Tibial nerve (tissue), 4 donors: ENCODE data around the gene SLC44A3. TPM values are rescaled to one million over a fixed set of nuclear protein-coding genes. Genes with fewer than 3 reads are reported as not detected.
"Not testable (repeated sequence)": the region's sequence is repeated elsewhere in the genome, so short reads cannot be mapped to it uniquely, and the experiment has no call there.

Source experiments
- DNase-seq, 2 donors: peaks; one replicate each; pipeline ENCODE4 v3.0.0-alpha.2; 2019; ENCODE audit warnings: low spot score in 2 of 2
- H3K27ac ChIP-seq, 4 donors: fragments of 200-600 bp; sonication (generic) in 3 of 4; one replicate each; pipeline ENCODE4 v1.5.1; 2017 to 2019; ENCODE audit warnings: mild to moderate bottlenecking in 1 of 4
- H3K27me3 ChIP-seq, 2 donors: fragments of 200-600 bp; sonication (generic) in 1 of 2; one replicate each; pipeline versions ENCODE4 v1.5.1 to v1.6.0; 2017 to 2019
- H3K36me3 ChIP-seq, 3 donors: fragments of 200-600 bp; sonication (generic); one replicate each; pipeline ENCODE4 v1.5.1; 2018 to 2019
- H3K4me1 ChIP-seq, 4 donors: fragments of 200-600 bp; sonication (generic) in 3 of 4; one replicate each; pipeline ENCODE4 v1.5.1; 2017 to 2019
- H3K4me3 ChIP-seq, 4 donors: fragments of 200-600 bp; sonication (generic) in 3 of 4; one replicate each; pipeline ENCODE4 v1.5.1; 2017 to 2019; ENCODE audit warnings: mild to moderate bottlenecking in 1 of 4, moderate library complexity in 1 of 4
- H3K9me3 ChIP-seq, 4 donors: fragments of 200-600 bp; sonication (generic) in 3 of 4; one replicate each; pipeline ENCODE4 v1.5.1; 2017 to 2019
- EP300 ChIP-seq, 2 donors: sonication (generic); formaldehyde crosslinking; IDR thresholded peaks; one replicate each; pipeline ENCODE4 v1.6.1; 2017; ENCODE audit warnings: antibody characterized with exemption in 2 of 2, mild to moderate bottlenecking in 1 of 2
- POLR2A ChIP-seq, 2 donors: fragments of 450-650 bp; IDR thresholded peaks; one replicate each; pipeline ENCODE4 v1.6.1; 2017; ENCODE audit warnings: antibody characterized with exemption in 2 of 2, mild to moderate bottlenecking in 2 of 2, moderate library complexity in 2 of 2
- WGBS, 2 donors: methylation state at CpG; one replicate each; pipeline ENCODE4 v1.1.5; 2018; 5-methylcytosine and 5-hydroxymethylcytosine counted together
- total RNA-seq, 4 donors: library from RNA; depleted of rRNA; stranded (reverse); fragments of >200 nt; gene quantifications; one replicate each; pipeline ENCODE4 v1.1.0, GENCODE V29; 2016
- TF ChIP-seq, protein P1 (sequence below), 5 experiments: fragments of 200-600 bp in 3 of 5; fragments of 450-650 bp in 2 of 5; sonication (generic) in 3 of 5; IDR thresholded peaks; one replicate each; pipeline ENCODE4 v1.5.1; 2016 to 2019; ENCODE audit warnings: antibody characterized with exemption in 5 of 5, mild to moderate bottlenecking in 3 of 5, moderate library complexity in 2 of 5

The SLC44A3 gene
- total RNA-seq, 4 donors from 2014 or later, result 1.6 to 8.1 (median 5.3) TPM

DNA sequence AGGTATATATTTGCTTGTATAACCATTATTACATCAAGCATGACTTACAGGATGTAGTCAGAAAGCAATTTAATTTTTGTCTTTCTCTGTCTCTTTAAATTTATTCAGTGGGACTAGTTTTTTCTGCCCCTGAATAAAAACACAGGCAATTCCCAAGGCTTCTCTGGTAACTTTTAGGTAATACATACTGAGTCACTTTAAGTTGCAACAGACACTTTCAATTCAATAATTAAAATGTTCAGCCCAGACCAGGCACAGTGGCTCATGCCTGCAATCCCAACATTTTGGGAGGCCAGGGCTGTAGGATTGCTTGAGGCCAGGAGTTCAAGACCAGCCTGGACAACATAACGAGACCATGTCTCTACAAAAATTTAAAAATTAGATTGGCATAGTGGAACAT is 12.3 kb downstream of the SLC44A3 start:
- 83 to 87% methylated on average over 1 of the region's 1 CpG for WGBS, 2 donors

DNA sequence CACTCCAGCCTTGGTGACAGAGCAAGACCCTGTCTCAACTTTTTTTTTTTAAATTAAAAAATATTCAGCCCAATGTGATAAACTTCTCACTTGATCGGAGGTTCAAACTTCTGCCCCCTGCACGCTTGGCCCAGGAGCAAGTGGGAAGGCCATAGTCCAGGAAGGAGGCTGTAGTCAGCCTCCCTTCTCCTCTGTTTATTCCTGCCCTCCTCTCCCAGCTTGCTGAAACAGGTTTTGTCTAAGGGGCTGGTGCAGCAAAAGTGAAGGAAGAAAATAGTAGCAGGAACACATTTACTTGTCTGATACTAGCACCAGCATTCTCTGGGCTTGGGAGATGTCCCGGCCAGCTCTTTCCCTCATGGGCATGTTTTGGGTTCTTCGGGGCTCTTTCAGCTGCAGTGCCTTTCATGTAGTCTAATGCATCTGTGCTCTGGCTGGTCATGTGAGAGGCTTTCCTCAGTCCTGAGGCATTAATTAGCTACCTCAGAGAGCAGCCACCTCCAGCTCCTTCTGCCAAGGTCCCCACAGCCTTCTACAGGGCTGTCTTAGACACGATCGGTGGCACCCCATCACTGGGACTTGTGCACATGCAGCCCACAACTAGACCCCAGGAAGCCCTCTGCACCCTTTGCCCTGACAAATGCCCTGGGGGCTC is 12.9 kb downstream of the SLC44A3 start:
- WGBS, 2 donors, result 78 to 81% methylated on average over 6 of the region's 6 CpGs
- Histone ChIP-seq H3K9me3 (no peaks in the 10 kb centered on the region), H3K4me3 (no peak overlapping the region)

More for the DNA sequence above, 12.3 kb downstream of the SLC44A3 start:
- H3K27me3 ChIP-seq, result no peaks in the 10 kb centered on the region
- peaks cover 0 to 16% (median 0%) of the 10 kb centered on the region in 3 donors for H3K36me3 ChIP-seq
- H3K27ac ChIP-seq, result no peak overlapping the region
- H3K4me1 ChIP-seq, result no peaks in the 10 kb centered on the region
- DNase-seq, result no peak
- H3K4me3 ChIP-seq, result no peak overlapping the region
- no peak for TF ChIP-seq POLR2A (IDR thresholded peaks at IDR 0.05)
- TF ChIP-seq EP300 (IDR thresholded peaks at IDR 0.05), result no peak
- TF ChIP-seq, protein P1, sequence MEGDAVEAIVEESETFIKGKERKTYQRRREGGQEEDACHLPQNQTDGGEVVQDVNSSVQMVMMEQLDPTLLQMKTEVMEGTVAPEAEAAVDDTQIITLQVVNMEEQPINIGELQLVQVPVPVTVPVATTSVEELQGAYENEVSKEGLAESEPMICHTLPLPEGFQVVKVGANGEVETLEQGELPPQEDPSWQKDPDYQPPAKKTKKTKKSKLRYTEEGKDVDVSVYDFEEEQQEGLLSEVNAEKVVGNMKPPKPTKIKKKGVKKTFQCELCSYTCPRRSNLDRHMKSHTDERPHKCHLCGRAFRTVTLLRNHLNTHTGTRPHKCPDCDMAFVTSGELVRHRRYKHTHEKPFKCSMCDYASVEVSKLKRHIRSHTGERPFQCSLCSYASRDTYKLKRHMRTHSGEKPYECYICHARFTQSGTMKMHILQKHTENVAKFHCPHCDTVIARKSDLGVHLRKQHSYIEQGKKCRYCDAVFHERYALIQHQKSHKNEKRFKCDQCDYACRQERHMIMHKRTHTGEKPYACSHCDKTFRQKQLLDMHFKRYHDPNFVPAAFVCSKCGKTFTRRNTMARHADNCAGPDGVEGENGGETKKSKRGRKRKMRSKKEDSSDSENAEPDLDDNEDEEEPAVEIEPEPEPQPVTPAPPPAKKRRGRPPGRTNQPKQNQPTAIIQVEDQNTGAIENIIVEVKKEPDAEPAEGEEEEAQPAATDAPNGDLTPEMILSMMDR (IDR thresholded peaks at IDR 0.05), result no peak
- H3K9me3 ChIP-seq, result no peaks in the 10 kb centered on the region

GRCh38 chr1:94836891-94837290 is 16.7 kb downstream of the SLC44A3 start:
- TF ChIP-seq, protein P1 (IDR thresholded peaks at IDR 0.05), result no peak
- TF ChIP-seq EP300 (IDR thresholded peaks at IDR 0.05) (no peak), POLR2A (IDR thresholded peaks at IDR 0.05) (no peak)
- WGBS, 2 donors, result 82 to 83% methylated on average over 2 of the region's 2 CpGs
- Histone ChIP-seq H3K4me3 (no peak overlapping the region), H3K27me3 (no peaks in the 10 kb centered on the region), H3K27ac (no peak overlapping the region), H3K9me3 (no peaks in the 10 kb centered on the region), H3K36me3 (peaks cover 0 to 14% (median 0%) of the 10 kb centered on the region in 3 donors), H3K4me1 (no peaks in the 10 kb centered on the region)
- DNase-seq, result no peak

More for the DNA sequence above, 12.9 kb downstream of the SLC44A3 start:
- peaks cover 0 to 16% (median 0%) of the 10 kb centered on the region in 3 donors for H3K36me3 ChIP-seq
- TF ChIP-seq, protein P1 (IDR thresholded peaks at IDR 0.05), result no peak
- no peak for TF ChIP-seq EP300 (IDR thresholded peaks at IDR 0.05)
- no peak for TF ChIP-seq POLR2A (IDR thresholded peaks at IDR 0.05)
- no peak overlapping the region for H3K27ac ChIP-seq
- no peaks in the 10 kb centered on the region for H3K4me1 ChIP-seq
- no peak for DNase-seq
- H3K27me3 ChIP-seq, result no peaks in the 10 kb centered on the region

GRCh38 chr1:94840381-94840780 is 20.2 kb downstream of the SLC44A3 start:
- peaks cover 0 to 16% (median 0%) of the 10 kb centered on the region in 3 donors for H3K36me3 ChIP-seq
- H3K27ac ChIP-seq, H3K4me1 ChIP-seq, H3K27me3 ChIP-seq, DNase-seq, H3K4me3 ChIP-seq, H3K9me3 ChIP-seq: not testable (repeated sequence)
- 91 to 98% methylated on average over 9 of the region's 9 CpGs for WGBS, 2 donors

DNA sequence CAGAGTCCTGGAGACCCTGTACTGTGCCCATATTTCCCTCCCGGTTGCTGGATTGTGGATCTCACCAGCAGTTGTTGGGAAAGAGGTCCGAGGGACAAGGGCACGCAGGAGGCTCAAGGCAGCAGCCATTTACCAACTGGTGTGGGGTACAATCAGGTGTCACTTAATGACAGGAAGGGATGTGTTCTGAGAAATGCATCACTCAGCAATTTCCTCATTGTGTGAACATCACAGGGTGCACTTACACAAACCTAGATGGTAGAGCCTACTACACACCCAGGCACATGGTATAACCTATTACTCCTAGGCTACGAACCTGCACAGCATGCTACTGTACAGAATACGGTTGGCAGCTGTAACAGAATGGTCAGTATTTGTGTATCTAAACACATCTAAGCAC is 20.7 kb downstream of the SLC44A3 start:
- Histone ChIP-seq H3K36me3 (peaks cover 0 to 16% (median 0%) of the 10 kb centered on the region in 3 donors), H3K4me1 (no peaks in the 10 kb centered on the region), H3K4me3 (no peak overlapping the region), H3K27ac (no peak overlapping the region), H3K27me3 (no peaks in the 10 kb centered on the region), H3K9me3 (no peaks in the 10 kb centered on the region)
- 93 to 100% methylated on average over 5 of the region's 5 CpGs for WGBS, 2 donors
- no peak for TF ChIP-seq POLR2A (IDR thresholded peaks at IDR 0.05)
- no peak for TF ChIP-seq EP300 (IDR thresholded peaks at IDR 0.05)
- TF ChIP-seq, protein P1 (IDR thresholded peaks at IDR 0.05), result no peak
- no peak for DNase-seq
